Skeletal muscle satellite cell (primary cell): Measurements from ENCODE around the gene TWF2.

Experiments used
- H3K27me3 ChIP-seq: 2 replicates; pipeline ENCODE4 v1.7.0; 2013; ENCODE audit warnings: low read length; ENCODE audit not compliant: control insufficient read depth, insufficient read depth
- H3K36me3 ChIP-seq: 2 replicates; pipeline ENCODE4 v1.7.0; 2013; ENCODE audit warnings: mild to moderate bottlenecking, control low read depth, low read length; ENCODE audit not compliant: insufficient read depth
- H3K4me1 ChIP-seq: 2 replicates; pipeline ENCODE4 v1.7.0; 2013; ENCODE audit warnings: low read length; ENCODE audit not compliant: control insufficient read depth, insufficient read depth
- H3K4me2 ChIP-seq: 2 replicates; pipeline ENCODE4 v1.7.0; 2013; ENCODE audit warnings: mild to moderate bottlenecking, low read length
- H3K4me3 ChIP-seq: 2 replicates; pipeline ENCODE4 v1.7.0; 2013; ENCODE audit warnings: low read length
- H3K9ac ChIP-seq: 2 replicates; pipeline ENCODE4 v1.7.0; 2013; ENCODE audit warnings: mild to moderate bottlenecking, low read depth, low read length, moderate library complexity
- H3K9me3 ChIP-seq: replicated peaks from 2 replicates; pipeline ENCODE4 v1.7.0; 2013; ENCODE audit warnings: mild to moderate bottlenecking, control low read depth, low read length

The TWF2 gene

GRCh38 chr3:52208556-52208955, 30.4 kb downstream of the TWF2 start:
- H3K9ac ChIP-seq, result no peak overlapping the region

GRCh38 chr3:52205727-52206372, 33.1 kb downstream of the TWF2 start:
- H3K4me3 ChIP-seq, result no peak overlapping the region
- no peak overlapping the region for H3K4me2 ChIP-seq
- no peaks in the 10 kb centered on the region for H3K9me3 ChIP-seq
- H3K9ac ChIP-seq, result no peak overlapping the region
- H3K36me3 ChIP-seq, result peaks cover 91% of the 10 kb centered on the region
- H3K4me1 ChIP-seq, result no peaks in the 10 kb centered on the region
- H3K27me3 ChIP-seq, result no peaks in the 10 kb centered on the region

More at GRCh38 chr3:52208556-52208955, 30.4 kb downstream of the TWF2 start:
- Histone ChIP-seq H3K4me2 (no peak overlapping the region), H3K9me3 (no peaks in the 10 kb centered on the region), H3K4me1 (no peaks in the 10 kb centered on the region), H3K4me3 (no peak overlapping the region), H3K36me3 (peaks cover 90% of the 10 kb centered on the region), H3K27me3 (no peaks in the 10 kb centered on the region)

- no peaks in the 10 kb centered on the region for H3K9me3 ChIP-seq
- H3K36me3 ChIP-seq, result peaks cover 85% of the 10 kb centered on the region
- H3K4me2 ChIP-seq, result no peak overlapping the region
- H3K9ac ChIP-seq, result no peak overlapping the region
- no peaks in the 10 kb centered on the region for H3K27me3 ChIP-seq
- no peaks in the 10 kb centered on the region for H3K4me1 ChIP-seq
- no peak overlapping the region for H3K4me3 ChIP-seq
Measured at GRCh38 chr3:52204337-52205073, 34.5 kb downstream of the TWF2 start.

DNA sequence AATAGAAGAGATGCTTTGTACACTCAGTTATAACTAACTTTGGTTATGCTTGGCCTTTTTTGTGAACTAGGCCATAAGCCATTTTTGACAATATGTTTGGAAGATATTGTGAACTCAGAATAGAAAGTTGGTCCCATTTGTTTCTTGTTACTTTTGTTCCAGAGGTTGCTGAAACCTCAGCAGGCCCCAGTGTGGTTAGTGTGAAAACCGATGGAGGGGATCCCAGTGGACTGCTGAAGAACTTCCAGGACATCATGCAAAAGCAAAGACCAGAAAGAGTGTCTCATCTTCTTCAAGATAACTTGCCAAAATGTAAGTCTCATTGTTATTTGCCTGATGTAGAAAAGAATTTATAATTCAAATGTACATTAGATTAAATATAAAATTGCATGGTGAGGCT, 35.3 kb downstream of the TWF2 start:
- Histone ChIP-seq H3K4me3 (no peak overlapping the region), H3K36me3 (peaks cover 84% of the 10 kb centered on the region), H3K4me2 (no peak overlapping the region), H3K27me3 (no peaks in the 10 kb centered on the region), H3K9ac (no peak overlapping the region), H3K4me1 (peaks cover 7% of the 10 kb centered on the region), H3K9me3 (no peaks in the 10 kb centered on the region)

DNA sequence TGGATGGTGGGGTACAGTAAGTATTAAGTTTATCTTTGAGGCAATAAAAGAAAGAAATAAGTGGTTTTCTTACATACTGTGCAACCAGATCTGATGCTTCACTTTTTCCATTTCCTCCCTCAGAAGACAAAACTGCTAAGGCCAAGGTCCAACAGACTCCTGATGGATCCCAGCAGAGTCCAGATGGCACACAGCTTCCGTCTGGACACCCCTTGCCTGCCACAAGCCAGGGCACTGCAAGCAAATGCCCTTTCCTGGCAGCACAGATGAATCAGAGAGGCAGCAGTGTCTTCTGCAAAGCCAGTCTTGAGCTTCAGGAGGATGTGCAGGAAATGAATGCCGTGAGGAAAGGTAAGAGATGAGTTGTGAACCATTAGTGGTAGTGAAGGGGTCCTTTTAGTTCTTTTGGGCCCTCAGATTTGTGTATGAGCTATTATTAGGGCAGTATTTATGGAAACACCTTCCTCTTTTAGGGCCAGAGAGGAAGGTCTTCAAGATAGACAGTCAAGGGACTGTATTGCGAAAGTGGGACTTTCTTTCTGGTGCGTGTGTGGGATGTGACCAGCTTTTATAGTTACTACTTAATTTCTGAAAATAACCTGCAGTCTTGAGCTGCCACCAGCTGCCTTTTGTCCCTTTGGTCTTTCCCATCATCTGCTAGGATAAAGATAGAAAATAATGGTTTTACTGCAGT, 36.4 kb downstream of the TWF2 start:
- no peaks in the 10 kb centered on the region for H3K9me3 ChIP-seq
- no peak overlapping the region for H3K4me2 ChIP-seq
- no peak overlapping the region for H3K4me3 ChIP-seq
- H3K9ac ChIP-seq, result no peak overlapping the region
- peaks cover 12% of the 10 kb centered on the region for H3K4me1 ChIP-seq
- H3K27me3 ChIP-seq, result no peaks in the 10 kb centered on the region
- peaks cover 72% of the 10 kb centered on the region for H3K36me3 ChIP-seq

DNA sequence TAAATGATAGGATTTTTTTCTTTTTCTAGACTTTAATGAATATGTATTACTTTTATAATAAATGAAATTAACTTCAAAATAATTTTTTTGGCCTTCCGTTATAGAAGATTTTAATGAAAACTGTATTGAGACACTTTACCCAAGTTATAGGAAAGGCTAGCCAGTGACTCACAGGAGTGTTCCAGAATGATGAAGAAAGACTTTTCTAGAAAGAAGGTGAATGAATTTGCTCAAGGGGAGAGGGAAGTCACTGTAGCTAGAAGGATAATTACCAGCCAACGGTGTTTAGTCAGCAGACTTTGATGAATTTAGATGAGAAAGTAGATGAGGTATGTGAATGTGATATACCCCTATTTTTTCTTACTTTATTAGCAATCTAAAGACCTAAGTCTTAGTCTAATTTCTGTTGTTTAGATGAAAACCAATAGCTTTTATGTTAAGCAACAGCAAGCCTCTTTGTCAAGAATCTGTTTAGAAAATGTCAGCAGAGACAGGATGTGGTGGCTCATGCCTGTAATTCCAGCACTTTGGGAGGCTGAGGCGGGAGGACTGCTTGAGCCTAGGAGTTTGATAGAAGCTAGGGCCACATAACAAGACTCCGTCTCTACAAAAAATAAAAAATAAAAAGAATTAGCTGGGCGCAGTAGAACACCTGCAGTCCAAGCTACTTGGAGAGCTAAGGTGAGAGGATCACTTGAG, 37.8 kb downstream of the TWF2 start:
- H3K4me2 ChIP-seq, result no peak overlapping the region
- H3K4me3 ChIP-seq, result no peak overlapping the region
- no peaks in the 10 kb centered on the region for H3K9me3 ChIP-seq
- peaks cover 16% of the 10 kb centered on the region for H3K4me1 ChIP-seq
- H3K36me3 ChIP-seq, result peaks cover 62% of the 10 kb centered on the region
- no peaks in the 10 kb centered on the region for H3K27me3 ChIP-seq
- no peak overlapping the region for H3K9ac ChIP-seq

DNA sequence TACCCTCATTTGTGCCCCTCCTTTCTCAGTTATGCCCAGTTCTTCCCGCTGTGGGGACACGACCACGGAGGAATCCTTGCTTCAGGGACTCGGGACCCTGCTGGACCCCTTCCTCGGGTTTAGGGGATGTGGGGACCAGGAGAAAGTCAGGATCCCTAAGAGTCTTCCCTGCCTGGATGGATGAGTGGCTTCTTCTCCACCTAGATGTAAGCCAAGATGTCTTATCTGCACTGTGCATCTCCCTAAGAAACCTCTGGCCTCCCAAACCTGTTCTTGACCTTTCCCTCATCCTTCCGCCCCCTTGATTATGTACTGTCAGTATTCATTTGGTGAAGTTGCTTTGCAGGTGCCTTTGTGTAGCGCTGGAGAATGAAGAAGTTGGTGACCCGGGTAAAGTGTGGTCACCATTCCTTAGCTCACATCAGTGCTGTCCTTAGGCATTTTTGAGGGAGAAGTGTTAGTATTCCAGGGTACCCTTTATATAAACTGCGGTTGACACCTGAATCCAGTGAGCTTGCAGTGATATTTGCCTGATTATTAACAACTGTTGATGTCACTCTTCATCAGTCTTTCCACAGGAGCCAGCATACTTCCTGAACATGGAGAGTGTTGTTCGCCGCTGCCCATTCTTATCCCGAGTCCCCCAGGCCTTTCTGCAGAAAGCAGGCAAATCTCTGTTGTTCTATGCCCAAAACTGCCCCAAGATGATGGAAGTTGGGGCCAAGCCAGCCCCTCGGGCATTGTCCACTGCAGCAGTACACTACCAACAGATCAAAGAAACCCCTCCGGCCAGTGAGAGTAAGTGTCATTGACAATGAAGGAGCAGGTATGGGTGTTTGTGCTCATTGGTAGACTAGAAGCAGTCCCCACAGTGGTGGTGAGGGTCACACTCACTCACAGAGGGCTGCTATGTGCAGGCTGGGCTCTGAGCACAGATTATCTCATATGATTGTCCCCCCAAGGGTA, 40.0 kb downstream of the TWF2 start:
- H3K4me3 ChIP-seq, result peak overlapping the region; percentile 93
- H3K9me3 ChIP-seq, result no peaks in the 10 kb centered on the region
- no peaks in the 10 kb centered on the region for H3K27me3 ChIP-seq
- H3K4me1 ChIP-seq, result peaks cover 16% of the 10 kb centered on the region
- peak overlapping the region; percentile 97 for H3K4me2 ChIP-seq
- peak overlapping the region; percentile 92 for H3K9ac ChIP-seq
- H3K36me3 ChIP-seq, result peaks cover 40% of the 10 kb centered on the region

DNA sequence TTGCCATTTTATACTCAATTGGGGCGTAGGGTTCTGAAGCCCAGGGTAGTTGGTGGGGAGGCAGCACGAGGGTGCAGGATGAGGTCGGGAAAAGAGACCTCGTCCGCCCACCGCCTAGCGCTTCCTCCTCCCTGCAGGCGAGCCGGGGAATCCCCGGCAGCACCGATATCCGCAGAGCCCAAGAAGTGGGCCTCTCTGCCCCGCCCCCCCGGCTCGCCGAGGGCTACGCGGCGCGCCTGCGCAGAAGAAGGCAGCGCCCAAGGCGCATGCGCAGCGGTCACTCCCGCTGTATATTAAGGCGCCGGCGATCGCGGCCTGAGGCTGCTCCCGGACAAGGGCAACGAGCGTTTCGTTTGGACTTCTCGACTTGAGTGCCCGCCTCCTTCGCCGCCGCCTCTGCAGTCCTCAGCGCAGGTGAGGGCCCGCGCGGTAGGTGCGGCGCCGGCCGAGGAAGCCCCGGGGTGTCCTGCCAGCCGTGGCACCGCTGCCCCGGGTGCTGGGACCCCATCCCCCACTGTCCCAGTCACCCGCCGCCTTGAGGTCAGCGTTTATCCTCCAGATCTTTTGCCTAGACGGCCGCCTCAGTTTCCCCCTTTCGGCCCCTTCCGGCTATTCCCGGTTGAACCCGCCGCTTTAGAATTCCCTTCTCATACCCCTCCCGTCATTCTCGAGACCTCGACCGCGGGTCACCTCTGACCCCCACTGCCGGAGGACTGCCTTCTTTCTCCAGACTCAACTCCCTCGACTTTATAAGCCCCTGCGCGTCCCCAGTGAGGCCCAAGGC, 40.9 kb downstream of the TWF2 start, which contains the start of gene ALAS1:
Gene ALAS1 (plus strand): TSS at position 319 of the 784 bp plus-strand sequence. CDS start 1,082 bp downstream, outside the sequence.
- peak within 1 kb of the TSS; percentile 97 for H3K4me2 ChIP-seq
- peaks cover 20% of the 10 kb centered on the region for H3K4me1 ChIP-seq
- H3K4me3 ChIP-seq, result peak within 1 kb of the TSS; percentile 93
- peaks cover 31% of the 10 kb centered on the region for H3K36me3 ChIP-seq
- no peaks in the 10 kb centered on the region for H3K9me3 ChIP-seq
- H3K27me3 ChIP-seq, result no peaks in the 10 kb centered on the region
- H3K9ac ChIP-seq, result peak within 1 kb of the TSS; percentile 92

- H3K27me3 ChIP-seq, result no peaks in the 10 kb centered on the region
- H3K9ac ChIP-seq, result peak overlapping the region; percentile 92
- peaks cover 25% of the 10 kb centered on the region for H3K36me3 ChIP-seq
- peaks cover 25% of the 10 kb centered on the region for H3K4me1 ChIP-seq
- H3K4me2 ChIP-seq, result peak overlapping the region; percentile 97
- H3K4me3 ChIP-seq, result peak overlapping the region; percentile 93
- H3K9me3 ChIP-seq, result no peaks in the 10 kb centered on the region
Measured at GRCh38 chr3:52197499-52197841, 41.5 kb downstream of the TWF2 start.

DNA sequence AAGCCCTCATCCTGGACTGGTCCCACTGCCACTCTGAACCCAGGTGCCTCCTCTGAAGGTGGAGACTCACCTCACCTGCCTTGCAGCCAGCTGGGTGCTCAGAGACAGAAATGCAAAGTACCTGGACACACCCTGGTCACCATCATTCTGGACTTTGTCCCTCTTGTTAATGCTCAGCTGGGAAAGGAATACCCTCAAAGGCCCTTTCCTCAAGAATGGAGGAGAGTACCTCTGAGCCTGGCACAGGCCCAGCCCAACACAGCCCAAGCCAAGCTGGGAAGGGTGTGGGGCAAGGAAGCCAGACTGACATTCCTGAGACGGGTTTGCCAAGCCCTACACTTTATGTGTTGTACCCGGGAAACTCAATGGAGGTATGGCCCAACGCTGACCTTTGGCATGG, 42.0 kb downstream of the TWF2 start:
- no peak overlapping the region for H3K9ac ChIP-seq
- H3K36me3 ChIP-seq, result peaks cover 21% of the 10 kb centered on the region
- no peaks in the 10 kb centered on the region for H3K9me3 ChIP-seq
- H3K4me1 ChIP-seq, result peaks cover 25% of the 10 kb centered on the region
- H3K27me3 ChIP-seq, result no peaks in the 10 kb centered on the region
- H3K4me3 ChIP-seq, result no peak overlapping the region
- H3K4me2 ChIP-seq, result peak overlapping the region; percentile 97
